LNCAP (cell line): Measurements from ENCODE around the gene TARS1.

ENCODE experiments used
- TF ChIP-seq, protein P1 (sequence below): fragments of 450-650 bp; IDR thresholded peaks from 2 replicates; pipeline ENCODE4 v1.5.1; 2017; ENCODE audit warnings: mild to moderate bottlenecking

Gene TARS1

DNA sequence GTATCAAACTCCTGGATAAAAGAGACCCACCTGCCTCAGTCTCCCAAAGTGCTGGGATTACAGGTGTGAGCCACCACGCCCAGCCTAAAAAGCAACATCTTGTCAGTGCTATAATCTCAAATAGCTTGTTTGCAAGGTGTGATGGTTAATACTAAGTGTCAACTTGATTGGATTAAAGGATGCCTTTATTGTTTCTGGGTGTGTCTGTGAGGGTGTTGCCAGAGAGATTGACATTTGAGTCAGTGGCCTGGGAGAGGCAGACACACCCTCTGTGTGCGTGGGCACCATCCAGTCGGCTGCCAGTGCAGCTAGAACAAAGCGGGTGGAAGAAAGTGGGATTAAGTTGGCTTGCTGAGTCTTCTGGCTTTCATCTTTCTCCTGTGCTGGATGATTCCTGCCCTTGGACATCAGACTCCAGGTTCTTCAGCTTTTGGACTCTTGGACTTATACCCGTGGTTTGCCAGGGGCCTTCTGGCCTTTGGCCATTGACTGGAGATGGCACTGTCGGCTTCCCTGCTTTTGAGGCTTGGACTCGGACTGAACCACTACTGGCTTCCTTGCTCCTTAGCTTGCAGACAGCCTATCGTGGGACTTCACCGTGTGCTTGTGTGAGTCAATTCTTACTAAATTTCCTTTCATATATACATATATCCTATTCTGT is 28.1 kb downstream of the TARS1 start:
- TF ChIP-seq, protein P1, sequence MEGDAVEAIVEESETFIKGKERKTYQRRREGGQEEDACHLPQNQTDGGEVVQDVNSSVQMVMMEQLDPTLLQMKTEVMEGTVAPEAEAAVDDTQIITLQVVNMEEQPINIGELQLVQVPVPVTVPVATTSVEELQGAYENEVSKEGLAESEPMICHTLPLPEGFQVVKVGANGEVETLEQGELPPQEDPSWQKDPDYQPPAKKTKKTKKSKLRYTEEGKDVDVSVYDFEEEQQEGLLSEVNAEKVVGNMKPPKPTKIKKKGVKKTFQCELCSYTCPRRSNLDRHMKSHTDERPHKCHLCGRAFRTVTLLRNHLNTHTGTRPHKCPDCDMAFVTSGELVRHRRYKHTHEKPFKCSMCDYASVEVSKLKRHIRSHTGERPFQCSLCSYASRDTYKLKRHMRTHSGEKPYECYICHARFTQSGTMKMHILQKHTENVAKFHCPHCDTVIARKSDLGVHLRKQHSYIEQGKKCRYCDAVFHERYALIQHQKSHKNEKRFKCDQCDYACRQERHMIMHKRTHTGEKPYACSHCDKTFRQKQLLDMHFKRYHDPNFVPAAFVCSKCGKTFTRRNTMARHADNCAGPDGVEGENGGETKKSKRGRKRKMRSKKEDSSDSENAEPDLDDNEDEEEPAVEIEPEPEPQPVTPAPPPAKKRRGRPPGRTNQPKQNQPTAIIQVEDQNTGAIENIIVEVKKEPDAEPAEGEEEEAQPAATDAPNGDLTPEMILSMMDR = no peak

DNA sequence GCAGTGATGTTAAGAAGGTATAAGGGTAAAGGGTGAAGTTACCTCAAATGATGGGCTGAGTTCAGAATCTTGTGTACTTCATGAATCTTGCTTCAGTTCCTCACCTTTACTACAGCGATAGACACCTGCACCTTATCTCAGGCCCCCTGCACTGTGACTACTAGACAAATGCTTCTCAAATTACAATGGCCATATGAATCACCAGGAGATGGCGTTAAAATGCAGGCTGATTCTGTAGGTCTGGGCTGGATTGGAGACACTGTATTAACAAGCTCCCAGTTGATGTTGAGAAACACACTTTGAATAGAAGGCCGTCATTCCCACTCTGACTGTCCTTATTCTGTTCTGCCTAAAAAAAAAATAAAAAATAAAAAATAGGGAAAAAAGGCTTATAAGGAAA is 29.8 kb downstream of the TARS1 start:
- TF ChIP-seq, protein P1 = no peak

DNA sequence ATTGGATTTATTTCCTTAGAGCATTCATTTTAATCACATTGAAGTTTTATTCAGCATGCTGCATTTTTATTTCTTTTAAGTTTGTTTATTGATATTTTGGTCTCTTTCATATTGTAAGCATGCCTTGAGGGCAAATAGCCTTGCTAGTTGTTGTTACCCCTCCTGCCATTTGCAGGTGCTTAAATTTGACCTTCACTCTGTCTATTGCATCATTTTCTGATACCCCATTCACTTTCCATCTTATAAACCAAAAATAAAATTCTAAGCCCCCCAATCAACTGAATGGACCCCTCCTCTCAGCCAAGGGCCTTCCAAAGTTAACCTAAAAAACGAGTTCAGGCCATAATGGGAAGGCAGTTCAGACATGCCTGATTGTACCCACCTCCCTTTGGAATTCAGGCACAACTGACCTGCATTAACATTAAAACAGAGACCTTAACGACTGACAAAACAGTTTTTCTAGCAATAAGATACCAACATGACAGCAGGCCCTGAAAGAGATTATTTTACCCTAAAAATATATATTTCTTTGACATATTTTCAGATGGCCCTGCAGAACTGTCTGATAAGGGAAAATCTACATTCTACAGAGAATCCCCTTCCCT is 32.1 kb downstream of the TARS1 start:
- TF ChIP-seq, protein P1 = no peak

DNA sequence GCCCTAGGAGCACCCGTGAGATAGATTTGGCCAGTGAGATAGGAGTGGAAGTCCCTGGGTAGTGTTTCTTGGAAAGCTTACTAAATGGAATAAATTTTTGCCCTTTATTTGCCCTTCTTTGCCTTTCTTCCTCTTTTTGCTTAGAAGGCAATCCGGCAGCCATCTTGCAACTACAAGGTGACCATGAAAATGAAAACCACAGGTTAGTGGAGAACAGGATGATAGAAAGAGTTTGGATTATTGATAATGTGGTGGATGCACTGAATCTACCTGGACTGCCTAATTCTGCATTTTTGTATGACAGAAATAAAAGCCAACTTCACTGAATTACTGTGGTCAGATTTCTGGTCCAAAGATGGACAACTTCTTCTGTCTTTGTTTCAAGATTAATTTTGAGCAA is 33.2 kb downstream of the TARS1 start:
- TF ChIP-seq, protein P1 = no peak

DNA sequence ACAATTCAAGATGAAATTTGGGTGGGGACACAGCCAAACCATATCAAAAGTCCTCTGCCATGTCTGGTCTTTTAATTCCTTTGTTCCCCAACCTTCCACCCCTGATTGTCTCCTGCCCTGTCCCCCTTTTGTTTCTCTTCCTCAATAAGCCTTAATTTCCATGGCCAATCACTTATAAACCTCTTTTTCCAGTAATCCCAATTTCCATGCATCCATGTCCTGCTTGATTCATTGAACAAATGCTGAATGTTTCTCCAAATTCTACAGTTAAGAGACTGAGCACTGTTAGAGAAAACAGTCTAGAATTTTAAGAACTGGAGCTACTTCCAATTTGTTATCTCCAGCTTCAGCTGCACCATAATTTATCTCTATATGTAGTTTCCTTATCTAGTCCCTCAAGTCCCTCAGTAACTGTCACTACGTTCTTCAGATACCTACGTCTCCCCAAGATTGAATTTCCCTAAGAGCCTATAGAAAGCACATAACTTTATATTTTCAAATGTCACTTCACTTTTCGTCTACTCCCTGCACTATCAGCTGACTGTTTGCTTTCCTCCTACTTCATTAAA is 34.2 kb downstream of the TARS1 start:
- TF ChIP-seq, protein P1 = no peak

DNA sequence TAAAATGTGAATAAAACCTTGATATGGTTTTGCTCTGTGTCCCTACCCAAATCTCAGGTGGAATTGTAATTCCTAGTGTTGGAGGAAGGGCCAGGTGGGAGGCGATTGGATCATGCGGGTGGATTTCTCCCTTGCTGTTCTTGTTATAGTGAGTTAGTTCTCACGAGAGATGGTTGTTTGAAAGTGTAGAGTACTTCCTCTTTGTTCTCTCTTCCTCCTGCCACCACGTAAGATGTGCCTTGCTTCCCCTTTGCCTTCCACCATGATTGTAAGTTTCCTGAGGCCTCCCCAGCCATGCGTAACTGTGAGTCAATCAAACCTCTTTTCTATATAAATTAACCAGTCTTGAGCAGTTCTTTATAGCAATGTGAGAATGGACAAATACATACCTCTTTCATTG is 34.9 kb downstream of the TARS1 start:
- TF ChIP-seq, protein P1 = no peak

DNA sequence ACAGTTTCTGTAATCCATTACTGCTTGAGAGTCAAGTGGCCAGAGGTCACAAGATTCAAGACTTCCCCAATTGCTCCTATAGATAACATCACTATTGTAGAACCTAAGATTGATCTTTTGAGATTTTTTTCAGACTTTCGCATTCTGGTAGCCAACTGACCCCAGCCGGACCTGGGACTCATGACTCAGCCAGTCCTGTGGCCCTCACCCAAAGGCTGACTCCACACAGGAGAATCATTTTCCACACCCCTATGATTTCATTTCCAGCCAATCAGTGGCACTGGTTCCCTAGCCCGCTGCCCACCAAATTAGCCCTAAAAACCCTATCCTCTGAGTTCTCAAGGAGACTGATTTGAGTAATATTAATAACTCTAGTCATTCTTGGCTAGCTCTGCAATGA is 36.2 kb downstream of the TARS1 start:
- TF ChIP-seq, protein P1 = no peak
